Pons (tissue), 1 donor: ENCODE measurements around the gene AMMECR1.
"Not testable (repeated sequence)": the region's sequence is repeated elsewhere in the genome, so short reads cannot be mapped to it uniquely, and the experiment has no call there.

ENCODE experiments used
- DNase-seq: peaks from one replicate; pipeline ENCODE4 v3.0.0-alpha.2; 2016; ENCODE audit warnings: low spot score

Gene AMMECR1

GRCh38 chrX:110258552-110258951 is 59.3 kb downstream of the AMMECR1 start:
- DNase-seq: no peak

GRCh38 chrX:110257889-110258288 is 60.0 kb downstream of the AMMECR1 start:
- DNase-seq: no peak

GRCh38 chrX:110252711-110253110 is 65.2 kb downstream of the AMMECR1 start:
- DNase-seq: no peak

GRCh38 chrX:110251961-110252360 is 65.9 kb downstream of the AMMECR1 start:
- DNase-seq: no peak

- DNase-seq: no peak
Observed at GRCh38 chrX:110251526-110251925, 66.4 kb downstream of the AMMECR1 start.

- DNase-seq: no peak
Observed at GRCh38 chrX:110250847-110251246, 67.0 kb downstream of the AMMECR1 start.

- DNase-seq: no peak
Observed at GRCh38 chrX:110248578-110248977, 69.3 kb downstream of the AMMECR1 start.

GRCh38 chrX:110245011-110245410 is 72.9 kb downstream of the AMMECR1 start:
- DNase-seq: no peak

GRCh38 chrX:110242371-110242770 is 75.5 kb downstream of the AMMECR1 start:
- DNase-seq: no peak

GRCh38 chrX:110241816-110242215 is 76.1 kb downstream of the AMMECR1 start:
- no peak for DNase-seq

- DNase-seq: not testable (repeated sequence)
Observed at GRCh38 chrX:110238259-110238658, 79.6 kb downstream of the AMMECR1 start.

GRCh38 chrX:110231485-110231884 is 86.4 kb downstream of the AMMECR1 start:
- not testable (repeated sequence) for DNase-seq

- DNase-seq: not testable (repeated sequence)
Observed at GRCh38 chrX:110229497-110230111, 88.3 kb downstream of the AMMECR1 start.

GRCh38 chrX:110228453-110228852 is 89.4 kb downstream of the AMMECR1 start:
- DNase-seq: no peak

GRCh38 chrX:110226931-110227330 is 91.0 kb downstream of the AMMECR1 start:
- no peak for DNase-seq

GRCh38 chrX:110224926-110225617 is 92.8 kb downstream of the AMMECR1 start:
- DNase-seq: no peak

GRCh38 chrX:110222497-110223257 is 95.2 kb downstream of the AMMECR1 start:
- DNase-seq: no peak

GRCh38 chrX:110219920-110220319 is 98.0 kb downstream of the AMMECR1 start:
- no peak for DNase-seq

- DNase-seq: no peak
Observed at GRCh38 chrX:110218591-110218990, 99.3 kb downstream of the AMMECR1 start.

- DNase-seq: no peak
Observed at GRCh38 chrX:110216027-110216426, 101.9 kb downstream of the AMMECR1 start.

- no peak for DNase-seq
Observed at GRCh38 chrX:110215411-110215810, 102.5 kb downstream of the AMMECR1 start.

- DNase-seq: no peak
Observed at GRCh38 chrX:110214684-110215083, 103.2 kb downstream of the AMMECR1 start.

GRCh38 chrX:110213183-110213582 is 104.7 kb downstream of the AMMECR1 start:
- no peak for DNase-seq
